CD4-positive, CD25-positive, alpha-beta regulatory T cell (primary cell): ENCODE results near the gene CTLA4. TPM values are rescaled to one million over a fixed set of nuclear protein-coding genes. Genes with fewer than 3 reads are reported as not detected.
A peak's percentile ranks its signal among the peaks of the same experiment; 100 is the strongest.

Experiments
- ATAC-seq, 2 donors: fragments of 150-1000 bp; cut with Tn5 transposase; one replicate each; pipeline ENCODE4 v1.10.0; 2021; ENCODE audit warnings: low read depth in 2 of 2, moderate number of reproducible peaks in 2 of 2, moderate library complexity in 1 of 2
- DNase-seq, 3 donors: peaks; one replicate each; pipeline versions ENCODE4 v3.0.0 to v3.0.0-alpha.2; 2012 to 2022; ENCODE audit warnings: mixed read lengths in 1 of 3
- H3K27ac ChIP-seq: one replicate; pipeline ENCODE4 v1.7.0; 2013; ENCODE audit warnings: mild to moderate bottlenecking, low read length; ENCODE audit not compliant: insufficient read depth, poor library complexity, severe bottlenecking
- H3K27me3 ChIP-seq: one replicate; pipeline ENCODE4 v1.7.0; 2013; ENCODE audit warnings: low read length; ENCODE audit not compliant: control insufficient read depth, insufficient read depth
- H3K36me3 ChIP-seq: one replicate; pipeline ENCODE4 v1.7.0; 2013; ENCODE audit warnings: mild to moderate bottlenecking, low read length, moderate library complexity; ENCODE audit not compliant: control insufficient read depth, insufficient read depth
- H3K4me1 ChIP-seq: 2 replicates; pipeline ENCODE4 v1.7.0; 2013; ENCODE audit warnings: mild to moderate bottlenecking, low read length; ENCODE audit not compliant: insufficient read depth, control insufficient read depth, poor library complexity, severe bottlenecking
- H3K4me3 ChIP-seq: one replicate; pipeline ENCODE4 v1.7.0; 2013; ENCODE audit warnings: low read depth, mild to moderate bottlenecking, low read length, moderate library complexity
- H3K9me3 ChIP-seq, 2 experiments: 1 replicate in 1 of 2; 2 replicates in 1 of 2; pipeline ENCODE4 v1.7.0; 2013; ENCODE audit warnings: low read length in 2 of 2, mild to moderate bottlenecking in 1 of 2, moderate library complexity in 1 of 2; ENCODE audit not compliant: control insufficient read depth in 2 of 2
- H3K27ac Mint-ChIP-seq, 3 donors: one replicate each; pipeline ENCODE4 v1.8.0; 2020 to 2022; ENCODE audit warnings: mild to moderate bottlenecking in 3 of 3, mixed read lengths in 3 of 3, moderate library complexity in 2 of 3
- H3K27me3 Mint-ChIP-seq: one replicate; pipeline ENCODE4 v1.8.0; 2022; ENCODE audit warnings: mild to moderate bottlenecking, mixed read lengths
- H3K36me3 Mint-ChIP-seq: one replicate; pipeline ENCODE4 v1.8.0; 2020; ENCODE audit warnings: mixed read lengths
- H3K4me1 Mint-ChIP-seq, 4 donors: one replicate each; pipeline ENCODE4 v1.8.0; 2020 to 2022; ENCODE audit warnings: mixed read lengths in 4 of 4, mild to moderate bottlenecking in 1 of 4
- H3K4me3 Mint-ChIP-seq, 4 donors: one replicate each; pipeline ENCODE4 v1.8.0; 2020 to 2022; ENCODE audit warnings: mild to moderate bottlenecking in 4 of 4, mixed read lengths in 4 of 4, moderate library complexity in 3 of 4
- H3K9me3 Mint-ChIP-seq, 7 donors: one replicate each; pipeline ENCODE4 v1.8.0; 2020 to 2022; ENCODE audit warnings: mixed read lengths in 7 of 7, mild to moderate bottlenecking in 3 of 7, moderate library complexity in 2 of 7
- polyA plus RNA-seq, 4 donors: library from polyadenylated mRNA; unstranded; fragments of 300-500 nt; fragmentation: Illumina TruSeq; gene quantifications; one replicate each; pipeline ENCODE4 v1.2.3, GENCODE V29; 2021
- total RNA-seq: library from RNA; stranded (reverse); gene quantifications from one replicate; pipeline ENCODE4 v1.2.3, GENCODE V29; 2022

Gene CTLA4
- total RNA-seq (459 TPM), polyA plus RNA-seq (10 to 100 TPM; 52.1 to 79.2 (median 55.7) TPM)

DNA sequence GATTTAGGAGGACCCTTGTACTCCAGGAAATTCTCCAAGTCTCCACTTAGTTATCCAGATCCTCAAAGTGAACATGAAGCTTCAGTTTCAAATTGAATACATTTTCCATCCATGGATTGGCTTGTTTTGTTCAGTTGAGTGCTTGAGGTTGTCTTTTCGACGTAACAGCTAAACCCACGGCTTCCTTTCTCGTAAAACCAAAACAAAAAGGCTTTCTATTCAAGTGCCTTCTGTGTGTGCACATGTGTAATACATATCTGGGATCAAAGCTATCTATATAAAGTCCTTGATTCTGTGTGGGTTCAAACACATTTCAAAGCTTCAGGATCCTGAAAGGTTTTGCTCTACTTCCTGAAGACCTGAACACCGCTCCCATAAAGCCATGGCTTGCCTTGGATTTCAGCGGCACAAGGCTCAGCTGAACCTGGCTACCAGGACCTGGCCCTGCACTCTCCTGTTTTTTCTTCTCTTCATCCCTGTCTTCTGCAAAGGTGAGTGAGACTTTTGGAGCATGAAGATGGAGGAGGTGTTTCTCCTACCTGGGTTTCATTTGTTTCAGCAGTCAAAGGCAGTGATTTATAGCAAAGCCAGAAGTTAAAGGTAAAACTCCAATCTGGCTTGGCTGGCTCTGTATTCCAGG lies at the start of gene CTLA4:
Gene CTLA4 (plus strand): TSS at position 211 of the 640 bp plus-strand sequence. CDS start 172 bp downstream, at position 383.
- H3K4me1 ChIP-seq = peaks cover 65% of the 10 kb centered on the region
- H3K36me3 ChIP-seq = peaks cover 30% of the 10 kb centered on the region
- DNase-seq (peak in 2 of 3 donors; percentile 80 to 92), ATAC-seq (peak; percentile 54 to 59)
- Mint-ChIP-seq H3K36me3 (peaks cover 47% of the 10 kb centered on the region), H3K27me3 (no peaks in the 10 kb centered on the region), H3K4me1 (peaks cover 30 to 68% (median 42%) of the 10 kb centered on the region in 4 donors), H3K9me3 (peaks cover 0 to 9% (median 2%) of the 10 kb centered on the region in 7 donors), H3K4me3 (peak within 1 kb of the TSS; percentile 96 to 100 (median 98)), H3K27ac (peak within 1 kb of the TSS; percentile 96 to 99 (median 99))
- peaks cover 0 to 3% of the 10 kb centered on the region in 2 experiments for H3K9me3 ChIP-seq
- H3K27ac ChIP-seq = peak within 1 kb of the TSS; percentile 95
- H3K27me3 ChIP-seq = no peaks in the 10 kb centered on the region
- peak within 1 kb of the TSS; percentile 99 for H3K4me3 ChIP-seq

DNA sequence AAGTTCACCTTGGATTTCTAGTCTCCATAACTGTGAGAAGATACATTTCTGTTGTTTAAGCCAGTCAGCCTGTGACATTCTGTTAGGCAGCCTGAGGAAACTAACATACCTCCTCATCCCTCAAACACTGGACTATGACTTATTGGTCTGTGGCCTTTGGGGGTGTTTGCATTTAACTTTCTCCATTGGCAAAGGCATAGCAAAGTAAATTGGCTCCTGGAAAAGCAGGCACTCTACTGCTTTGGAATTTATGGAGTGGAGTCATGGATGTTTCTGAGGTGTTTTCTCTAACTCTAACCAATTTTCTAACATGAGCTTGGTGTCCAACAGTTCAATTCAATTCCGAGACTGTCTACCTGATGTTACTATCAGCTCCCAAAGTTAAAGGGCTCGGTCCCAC lies 48.9 kb upstream of the CTLA4 start:
- Histone ChIP-seq H3K4me1 (peaks cover 10% of the 10 kb centered on the region), H3K27ac (no peak overlapping the region), H3K27me3 (no peaks in the 10 kb centered on the region), H3K4me3 (no peak overlapping the region), H3K9me3 (no peaks in the 10 kb centered on the region), H3K36me3 (no peaks in the 10 kb centered on the region)
- Mint-ChIP-seq H3K9me3 (no peaks in the 10 kb centered on the region), H3K27me3 (peaks cover 5% of the 10 kb centered on the region), H3K4me1 (peaks cover 7 to 37% (median 17%) of the 10 kb centered on the region in 4 donors), H3K4me3 (no peak overlapping the region), H3K36me3 (no peaks in the 10 kb centered on the region), H3K27ac (peak overlapping the region in 1 of 3 donors; percentile 64)
- ATAC-seq (no peak), DNase-seq (no peak)

DNA sequence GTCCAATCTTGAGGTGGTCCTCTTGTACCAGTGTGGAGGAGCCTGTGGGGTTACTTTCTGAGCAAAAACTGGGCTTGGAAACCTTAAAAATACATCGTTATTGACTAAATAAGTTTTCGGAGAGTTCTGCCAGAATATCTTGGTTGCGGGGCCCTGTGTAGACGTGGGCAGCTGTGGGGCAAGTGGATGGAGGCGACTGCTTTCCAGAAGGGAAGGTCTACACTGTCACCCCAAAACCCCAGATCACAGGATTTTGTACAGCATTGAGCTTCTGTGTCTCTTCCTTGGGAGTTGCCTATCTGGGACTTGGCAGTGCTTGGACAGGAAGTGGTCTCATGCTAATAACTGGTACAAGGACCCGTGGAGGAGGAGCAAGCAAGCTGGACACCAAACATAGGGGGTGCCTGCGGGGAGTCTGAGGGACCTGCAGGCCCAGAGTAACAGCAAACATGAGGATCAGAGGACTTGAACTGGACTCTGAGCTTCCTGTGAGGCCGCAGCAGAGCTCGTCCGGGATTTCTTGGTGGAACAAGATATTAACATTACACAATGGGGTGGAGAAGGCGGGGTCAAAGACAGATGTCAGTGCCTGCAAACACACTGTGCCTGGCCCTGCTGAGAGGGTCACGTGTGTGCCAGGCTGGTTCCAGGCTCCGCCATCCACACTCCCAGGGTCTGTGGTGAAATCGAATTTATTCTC lies 48.0 kb upstream of the CTLA4 start:
- DNase-seq (no peak), ATAC-seq (no peak)
- no peaks in the 10 kb centered on the region for H3K27me3 ChIP-seq
- H3K36me3 ChIP-seq = no peaks in the 10 kb centered on the region
- Mint-ChIP-seq H3K36me3 (no peaks in the 10 kb centered on the region), H3K9me3 (no peaks in the 10 kb centered on the region), H3K4me1 (peaks cover 10 to 35% (median 18%) of the 10 kb centered on the region in 4 donors), H3K27me3 (peaks cover 5% of the 10 kb centered on the region), H3K4me3 (no peak overlapping the region), H3K27ac (peak overlapping the region in 1 of 3 donors; percentile 56)
- H3K9me3 ChIP-seq = no peaks in the 10 kb centered on the region
- no peak overlapping the region for H3K4me3 ChIP-seq
- peaks cover 10% of the 10 kb centered on the region for H3K4me1 ChIP-seq
- H3K27ac ChIP-seq = no peak overlapping the region

DNA sequence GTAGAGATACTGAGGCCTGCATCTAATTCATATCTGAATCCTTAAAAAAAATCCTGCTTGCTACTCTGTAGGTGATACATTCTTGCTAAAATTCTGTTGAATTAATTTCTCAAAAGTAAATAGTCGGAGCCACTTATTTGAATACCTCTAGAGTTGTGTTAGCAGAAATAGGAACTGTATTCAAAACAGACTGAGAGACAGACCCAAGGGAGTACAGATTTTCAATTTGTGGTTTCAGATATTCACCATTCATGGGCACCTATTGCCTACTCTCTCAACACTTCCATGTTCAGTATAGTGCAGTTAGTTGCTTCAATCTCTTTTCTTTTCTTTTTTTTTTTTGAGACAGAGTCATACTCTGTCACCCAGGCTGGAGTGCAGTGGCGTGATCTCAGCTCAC lies 46.6 kb upstream of the CTLA4 start:
- H3K4me1 ChIP-seq = no peaks in the 10 kb centered on the region
- no peaks in the 10 kb centered on the region for H3K27me3 Mint-ChIP-seq
- no peak overlapping the region for H3K4me3 Mint-ChIP-seq
- H3K27ac ChIP-seq = no peak overlapping the region
- no peaks in the 10 kb centered on the region for H3K36me3 ChIP-seq
- no peaks in the 10 kb centered on the region for H3K27me3 ChIP-seq
- H3K36me3 Mint-ChIP-seq = no peaks in the 10 kb centered on the region
- ATAC-seq (no peak), DNase-seq (no peak)
- H3K27ac Mint-ChIP-seq = no peak overlapping the region
- H3K9me3 ChIP-seq = no peaks in the 10 kb centered on the region
- H3K4me1 Mint-ChIP-seq = peaks cover 6 to 30% (median 13%) of the 10 kb centered on the region in 4 donors
- no peak overlapping the region for H3K4me3 ChIP-seq
- no peaks in the 10 kb centered on the region for H3K9me3 Mint-ChIP-seq

DNA sequence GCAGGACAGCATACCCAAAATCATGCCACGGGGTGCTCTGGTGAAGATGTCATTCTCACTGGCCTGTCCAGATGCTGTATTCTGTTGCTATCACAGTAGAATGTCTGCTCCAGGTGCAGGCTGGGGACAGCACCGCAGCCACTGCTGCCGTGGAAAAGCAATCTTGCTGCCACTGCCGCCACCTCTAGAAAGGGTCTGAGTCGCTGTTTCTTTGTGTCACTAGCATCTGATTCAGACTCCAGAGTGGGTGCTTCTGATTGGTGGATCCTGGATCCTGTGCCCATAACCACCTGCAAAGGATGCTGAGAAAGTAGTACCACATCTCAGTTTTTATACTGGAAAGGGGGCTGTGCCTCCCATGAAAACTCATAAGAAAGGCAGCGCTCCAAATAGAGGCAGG lies 45.3 kb upstream of the CTLA4 start:
- Histone ChIP-seq H3K9me3 (no peaks in the 10 kb centered on the region), H3K27me3 (no peaks in the 10 kb centered on the region), H3K27ac (no peak overlapping the region), H3K4me3 (no peak overlapping the region), H3K36me3 (no peaks in the 10 kb centered on the region), H3K4me1 (no peaks in the 10 kb centered on the region)
- Mint-ChIP-seq H3K4me1 (peaks cover 6 to 28% (median 13%) of the 10 kb centered on the region in 4 donors), H3K4me3 (no peak overlapping the region), H3K27me3 (no peaks in the 10 kb centered on the region), H3K27ac (no peak overlapping the region), H3K9me3 (peaks cover 0 to 2% (median 0%) of the 10 kb centered on the region in 7 donors), H3K36me3 (no peaks in the 10 kb centered on the region)
- ATAC-seq (no peak), DNase-seq (no peak)

DNA sequence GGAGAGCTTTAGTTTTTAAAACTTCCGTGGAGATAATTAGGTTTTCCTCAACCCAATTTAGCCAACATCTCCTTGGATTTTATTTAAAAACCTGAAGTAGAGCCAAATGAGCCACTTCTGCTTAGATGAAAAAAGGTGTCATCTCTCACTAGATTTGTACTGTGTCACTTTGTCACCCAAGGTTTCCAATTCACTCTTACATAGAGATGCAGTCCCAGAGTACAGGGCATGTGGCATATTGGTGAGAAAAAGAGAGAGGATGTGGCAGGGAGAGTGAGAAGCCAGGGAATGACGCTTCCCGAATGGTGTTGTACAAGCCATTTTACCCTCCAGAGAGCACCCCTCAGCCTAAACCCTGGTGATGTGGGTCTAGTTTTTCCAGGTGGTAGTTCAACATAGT lies 44.4 kb upstream of the CTLA4 start:
- Histone ChIP-seq H3K27ac (no peak overlapping the region), H3K4me3 (no peak overlapping the region), H3K27me3 (no peaks in the 10 kb centered on the region), H3K36me3 (no peaks in the 10 kb centered on the region), H3K4me1 (no peaks in the 10 kb centered on the region), H3K9me3 (no peaks in the 10 kb centered on the region)
- DNase-seq (no peak), ATAC-seq (no peak)
- Mint-ChIP-seq H3K4me3 (no peak overlapping the region), H3K4me1 (peaks cover 6 to 29% (median 13%) of the 10 kb centered on the region in 4 donors), H3K27me3 (no peaks in the 10 kb centered on the region), H3K9me3 (peaks cover 0 to 2% (median 0%) of the 10 kb centered on the region in 7 donors), H3K36me3 (no peaks in the 10 kb centered on the region), H3K27ac (peak overlapping the region in 1 of 3 donors; percentile 70)

DNA sequence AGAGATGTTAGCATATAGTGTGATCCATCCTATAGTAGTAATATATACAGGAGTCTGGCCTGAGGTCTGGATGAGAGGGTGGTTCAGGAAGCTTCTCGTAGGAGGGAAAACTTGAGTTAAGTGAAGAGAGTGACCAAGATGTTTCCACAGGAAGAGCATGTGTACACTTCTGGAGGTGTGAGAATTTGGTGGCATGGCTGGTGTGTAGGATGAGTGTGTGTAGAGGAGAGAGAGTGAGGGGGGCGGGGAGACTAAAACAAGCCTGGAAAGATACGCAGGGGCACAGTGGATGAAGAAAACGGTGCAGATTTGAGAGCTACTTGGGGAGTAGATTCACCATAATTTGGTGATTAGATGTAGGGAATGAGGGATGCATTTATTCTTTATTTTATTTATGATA lies 43.5 kb upstream of the CTLA4 start:
- Mint-ChIP-seq H3K9me3 (peaks cover 0 to 2% (median 0%) of the 10 kb centered on the region in 7 donors), H3K36me3 (no peaks in the 10 kb centered on the region), H3K27ac (no peak overlapping the region), H3K27me3 (no peaks in the 10 kb centered on the region), H3K4me1 (peaks cover 6 to 36% (median 13%) of the 10 kb centered on the region in 4 donors), H3K4me3 (no peak overlapping the region)
- Histone ChIP-seq H3K9me3 (no peaks in the 10 kb centered on the region), H3K27ac (no peak overlapping the region), H3K4me3 (no peak overlapping the region), H3K4me1 (peaks cover under 1% of the 10 kb centered on the region), H3K36me3 (no peaks in the 10 kb centered on the region), H3K27me3 (no peaks in the 10 kb centered on the region)
- ATAC-seq (no peak), DNase-seq (no peak)
